AG04450 (cell line): ENCODE data around the gene VSTM2L. TPM values are rescaled to one million over a fixed set of nuclear protein-coding genes. Genes with fewer than 3 reads are reported as not detected.

Experiments
- CTCF ChIA-PET: fragments of 300-600, 350-600 bp; formaldehyde crosslinking; extraction: SDS; loops from one replicate; lab custom pipeline; 2022; ENCODE audit warnings: antibody characterized with exemption, inconsistent platforms; lab: Charles Lee
- POLR2A ChIA-PET: fragments of 350-600 bp; formaldehyde crosslinking; extraction: SDS; loops from one replicate; lab custom pipeline; 2021; ENCODE audit warnings: antibody characterized with exemption, inconsistent platforms; lab: Yijun Ruan, JAX
- DNase-seq: peaks from one replicate; pipeline ENCODE4 v3.0.0-alpha.2; 2011; ENCODE audit warnings: low read depth, low spot score
- H3K27ac ChIP-seq: one replicate; pipeline ENCODE4 v1.5.1; 2012; ENCODE audit warnings: low read depth, low read length, control low read depth
- H3K27me3 ChIP-seq: one replicate; pipeline ENCODE4 v1.6.0; 2012; ENCODE audit warnings: low read length; ENCODE audit not compliant: control insufficient read depth, insufficient read depth
- H3K4me3 ChIP-seq: 2 replicates; pipeline ENCODE4 v1.5.1; 2011; ENCODE audit warnings: mild to moderate bottlenecking, low read depth, low read length, control low read depth
- H3K9me3 ChIP-seq: 2 replicates; pipeline ENCODE4 v1.5.1; 2012; ENCODE audit warnings: low read length; ENCODE audit not compliant: control insufficient read depth, insufficient read depth
- CTCF ChIP-seq: IDR thresholded peaks from 2 replicates; pipeline ENCODE4 v1.5.1; 2011; ENCODE audit warnings: low read depth, low read length, control low read depth, inconsistent platforms
- polyA plus RNA-seq: library from polyadenylated mRNA; depleted of rRNA; stranded (reverse); fragments of >200 nt; gene quantifications from 2 replicates; pipeline ENCODE4 v1.2.3, GENCODE V29; 2011

VSTM2L gene
- polyA plus RNA-seq, 1 experiment, result 0.25 TPM

GRCh38 chr20:37977786-37978185, 74.9 kb downstream of the VSTM2L start:
- Histone ChIP-seq H3K4me3 (no peak overlapping the region), H3K27me3 (peaks cover 3% of the 10 kb centered on the region), H3K9me3 (no peaks in the 10 kb centered on the region), H3K27ac (no peak overlapping the region)
- DNase-seq, result no peak
- ChIA-PET POLR2A (no interaction called here), CTCF (no interaction called here)
- no peak for TF ChIP-seq CTCF

- no peak overlapping the region for H3K27ac ChIP-seq
- H3K9me3 ChIP-seq, result no peaks in the 10 kb centered on the region
- DNase-seq, result no peak
- CTCF ChIA-PET, result no interaction called here
- POLR2A ChIA-PET, result interaction anchor here (0.5 kb wide), 1 partner anchor 380 kb away, joined by 3 read pairs; no protein-coding TSS in a partner anchor
- H3K4me3 ChIP-seq, result no peak overlapping the region
- peaks cover 3% of the 10 kb centered on the region for H3K27me3 ChIP-seq
- TF ChIP-seq CTCF, result no peak
These were observed 76.4 kb downstream of the VSTM2L start for GRCh38 chr20:37979021-37979985.

GRCh38 chr20:37980383-37980782, 77.5 kb downstream of the VSTM2L start:
- no peak overlapping the region for H3K4me3 ChIP-seq
- ChIA-PET POLR2A (no interaction called here), CTCF (interaction anchor here (0.5 kb wide), 1 partner anchor 12 kb away, joined by 3 read pairs; no protein-coding TSS in a partner anchor)
- H3K9me3 ChIP-seq, result no peaks in the 10 kb centered on the region
- H3K27me3 ChIP-seq, result peaks cover 3% of the 10 kb centered on the region
- no peak for TF ChIP-seq CTCF
- no peak overlapping the region for H3K27ac ChIP-seq
- DNase-seq, result no peak

- no peak overlapping the region for H3K27ac ChIP-seq
- H3K27me3 ChIP-seq, result peaks cover 3% of the 10 kb centered on the region
- POLR2A ChIA-PET, result no interaction called here
- H3K4me3 ChIP-seq, result no peak overlapping the region
- CTCF ChIA-PET, result no interaction called here
- no peaks in the 10 kb centered on the region for H3K9me3 ChIP-seq
- TF ChIP-seq CTCF, result no peak
- no peak for DNase-seq
These were observed 77.9 kb downstream of the VSTM2L start for GRCh38 chr20:37980876-37981275.

- ChIA-PET POLR2A (no interaction called here), CTCF (no interaction called here)
- Histone ChIP-seq H3K4me3 (no peak overlapping the region), H3K27ac (no peak overlapping the region), H3K9me3 (no peaks in the 10 kb centered on the region), H3K27me3 (peaks cover 3% of the 10 kb centered on the region)
- no peak for TF ChIP-seq CTCF
- DNase-seq, result no peak
These were observed 78.6 kb downstream of the VSTM2L start for GRCh38 chr20:37981568-37981967.
